Ascending aorta (tissue), 2 donors: ENCODE data around the gene DUS3L. TPM values are rescaled to one million over a fixed set of nuclear protein-coding genes. Genes with fewer than 3 reads are reported as not detected.

Experiments used
- DNase-seq, 2 donors: peaks; one replicate each; pipeline ENCODE4 v3.0.0-alpha.2; 2019; ENCODE audit warnings: low spot score in 2 of 2
- H3K27ac ChIP-seq, 2 donors: fragments of 200-600 bp; sonication (generic); one replicate each; pipeline ENCODE4 v1.5.1; 2016 to 2017; ENCODE audit warnings: mild to moderate bottlenecking in 1 of 2
- H3K27me3 ChIP-seq: fragments of 200-600 bp; sonication (generic); one replicate; pipeline ENCODE4 v1.5.1; 2017
- H3K36me3 ChIP-seq, 2 donors: fragments of 200-600 bp; sonication (generic); one replicate each; pipeline ENCODE4 v1.5.1; 2016
- H3K4me1 ChIP-seq, 2 donors: fragments of 200-600 bp; sonication (generic); one replicate each; pipeline ENCODE4 v1.5.1; 2016 to 2017; ENCODE audit warnings: mild to moderate bottlenecking in 1 of 2
- H3K4me3 ChIP-seq, 2 donors: fragments of 200-600 bp; sonication (generic); one replicate each; pipeline ENCODE4 v1.5.1; 2016 to 2017; ENCODE audit warnings: mild to moderate bottlenecking in 1 of 2
- H3K9me3 ChIP-seq, 2 donors: fragments of 200-600 bp; sonication (generic); one replicate each; pipeline ENCODE4 v1.5.1; 2016
- intact Hi-C: fragments of 100-400 bp; cut with DNase I; formaldehyde crosslinking; loops from one replicate; pipeline ENCODE4 v1.15.1; 2023
- total RNA-seq: library from RNA; depleted of rRNA; stranded (reverse); fragments of >200 nt; gene quantifications from one replicate; pipeline ENCODE4 v1.1.0, GENCODE V29; 2016
- TF ChIP-seq, protein P1 (sequence below), 3 experiments: fragments of 200-600 bp in 2 of 3; fragments of 450-650 bp in 1 of 3; sonication (generic) in 2 of 3; IDR thresholded peaks; one replicate each; pipeline ENCODE4 v1.5.1; 2016 to 2019; ENCODE audit warnings: antibody characterized with exemption in 3 of 3, mild to moderate bottlenecking in 1 of 3, moderate library complexity in 1 of 3

DUS3L gene
- total RNA-seq, 1 donor from 2014 or later = 13.1 TPM

- no peak overlapping the region for H3K27ac ChIP-seq
- intact Hi-C loops = no loop called here
- H3K4me1 ChIP-seq = peaks cover 3 to 5% of the 10 kb centered on the region in 2 donors
- H3K36me3 ChIP-seq = peaks cover 25 to 26% of the 10 kb centered on the region in 2 donors
- no peak for DNase-seq
- no peaks in the 10 kb centered on the region for H3K27me3 ChIP-seq
- no peaks in the 10 kb centered on the region for H3K9me3 ChIP-seq
- no peak overlapping the region for H3K4me3 ChIP-seq
- TF ChIP-seq, protein P1, sequence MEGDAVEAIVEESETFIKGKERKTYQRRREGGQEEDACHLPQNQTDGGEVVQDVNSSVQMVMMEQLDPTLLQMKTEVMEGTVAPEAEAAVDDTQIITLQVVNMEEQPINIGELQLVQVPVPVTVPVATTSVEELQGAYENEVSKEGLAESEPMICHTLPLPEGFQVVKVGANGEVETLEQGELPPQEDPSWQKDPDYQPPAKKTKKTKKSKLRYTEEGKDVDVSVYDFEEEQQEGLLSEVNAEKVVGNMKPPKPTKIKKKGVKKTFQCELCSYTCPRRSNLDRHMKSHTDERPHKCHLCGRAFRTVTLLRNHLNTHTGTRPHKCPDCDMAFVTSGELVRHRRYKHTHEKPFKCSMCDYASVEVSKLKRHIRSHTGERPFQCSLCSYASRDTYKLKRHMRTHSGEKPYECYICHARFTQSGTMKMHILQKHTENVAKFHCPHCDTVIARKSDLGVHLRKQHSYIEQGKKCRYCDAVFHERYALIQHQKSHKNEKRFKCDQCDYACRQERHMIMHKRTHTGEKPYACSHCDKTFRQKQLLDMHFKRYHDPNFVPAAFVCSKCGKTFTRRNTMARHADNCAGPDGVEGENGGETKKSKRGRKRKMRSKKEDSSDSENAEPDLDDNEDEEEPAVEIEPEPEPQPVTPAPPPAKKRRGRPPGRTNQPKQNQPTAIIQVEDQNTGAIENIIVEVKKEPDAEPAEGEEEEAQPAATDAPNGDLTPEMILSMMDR (IDR thresholded peaks at IDR 0.05) = no peak
Observed at GRCh38 chr19:5792224-5792623, 1.3 kb upstream of the DUS3L start.

GRCh38 chr19:5789886-5790558, 941 bp downstream of the DUS3L start:
- TF ChIP-seq, protein P1 (IDR thresholded peaks at IDR 0.05) = no peak
- Histone ChIP-seq H3K27ac (peak overlapping the region; percentile 86 to 97), H3K4me3 (peak overlapping the region; percentile 63 to 77), H3K4me1 (peaks cover 3 to 5% of the 10 kb centered on the region in 2 donors), H3K27me3 (no peaks in the 10 kb centered on the region), H3K36me3 (peaks cover 47% of the 10 kb centered on the region in 2 donors), H3K9me3 (no peaks in the 10 kb centered on the region)
- intact Hi-C loops = loop anchor here (1.0 to 5.0 kb wide), 4 partner anchors 69 to 168 kb away; partner anchors contain the start of genes CATSPERD, LONP1, SAFB and SAFB2
- DNase-seq = no peak

DNA sequence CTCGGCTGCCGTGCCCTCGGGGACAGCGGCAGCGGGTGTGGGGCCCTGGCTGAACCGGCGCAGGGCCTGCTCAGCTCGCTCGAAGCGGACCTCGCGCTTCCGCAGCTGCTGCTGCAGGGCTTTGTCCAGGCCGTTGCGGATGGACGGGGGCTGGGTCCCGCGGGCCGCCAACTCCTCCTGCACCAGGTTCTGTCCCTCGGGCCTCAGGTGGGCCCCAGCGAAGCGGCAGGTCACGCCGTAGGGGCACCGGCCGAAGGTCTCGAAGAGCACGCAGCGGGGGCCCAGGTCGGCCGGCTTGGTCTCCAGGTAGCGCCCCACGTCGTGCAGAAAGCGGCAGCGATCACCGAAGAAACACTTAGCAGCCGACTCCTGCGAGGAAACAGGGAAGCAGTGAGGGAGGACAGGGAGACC, 1.6 kb downstream of the DUS3L start:
- TF ChIP-seq, protein P1 (IDR thresholded peaks at IDR 0.05) = no peak
- Histone ChIP-seq H3K9me3 (no peaks in the 10 kb centered on the region), H3K4me1 (peaks cover 3 to 5% of the 10 kb centered on the region in 2 donors), H3K27ac (no peak overlapping the region), H3K36me3 (peaks cover 53 to 54% of the 10 kb centered on the region in 2 donors), H3K4me3 (no peak overlapping the region), H3K27me3 (no peaks in the 10 kb centered on the region)
- DNase-seq = no peak
- intact Hi-C loops = loop anchor here (5.0 kb wide), 1 partner anchor 167 kb away; the partner anchor contains the start of genes SAFB and SAFB2

DNA sequence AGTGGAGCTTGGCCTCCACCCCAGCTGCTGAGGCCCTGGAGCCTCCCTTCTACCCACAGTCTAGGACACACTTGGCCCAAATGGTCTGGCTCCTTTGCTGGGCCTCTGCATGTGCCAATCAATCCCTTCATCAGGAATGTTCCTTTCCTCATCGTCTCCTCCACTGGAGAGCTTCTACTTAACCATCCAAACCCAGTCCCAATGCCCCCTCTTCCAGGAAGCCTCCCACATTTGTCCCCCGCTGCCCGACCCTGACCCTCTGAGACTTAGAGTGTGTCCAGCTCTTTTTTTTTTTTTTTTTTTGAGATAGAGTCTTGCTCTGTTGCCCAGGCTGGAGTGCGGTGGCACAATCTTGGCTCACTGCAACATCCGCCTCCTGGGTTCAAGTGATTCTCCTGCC, 2.5 kb downstream of the DUS3L start:
- Histone ChIP-seq H3K4me1 (peaks cover 3 to 5% of the 10 kb centered on the region in 2 donors), H3K9me3 (no peaks in the 10 kb centered on the region), H3K36me3 (peaks cover 53 to 56% of the 10 kb centered on the region in 2 donors), H3K27me3 (no peaks in the 10 kb centered on the region), H3K4me3 (no peak overlapping the region), H3K27ac (no peak overlapping the region)
- TF ChIP-seq, protein P1 (IDR thresholded peaks at IDR 0.05) = no peak
- no peak for DNase-seq
- intact Hi-C loops = loop anchor here (5.0 kb wide), 1 partner anchor 166 kb away; the partner anchor contains the start of genes SAFB and SAFB2

DNA sequence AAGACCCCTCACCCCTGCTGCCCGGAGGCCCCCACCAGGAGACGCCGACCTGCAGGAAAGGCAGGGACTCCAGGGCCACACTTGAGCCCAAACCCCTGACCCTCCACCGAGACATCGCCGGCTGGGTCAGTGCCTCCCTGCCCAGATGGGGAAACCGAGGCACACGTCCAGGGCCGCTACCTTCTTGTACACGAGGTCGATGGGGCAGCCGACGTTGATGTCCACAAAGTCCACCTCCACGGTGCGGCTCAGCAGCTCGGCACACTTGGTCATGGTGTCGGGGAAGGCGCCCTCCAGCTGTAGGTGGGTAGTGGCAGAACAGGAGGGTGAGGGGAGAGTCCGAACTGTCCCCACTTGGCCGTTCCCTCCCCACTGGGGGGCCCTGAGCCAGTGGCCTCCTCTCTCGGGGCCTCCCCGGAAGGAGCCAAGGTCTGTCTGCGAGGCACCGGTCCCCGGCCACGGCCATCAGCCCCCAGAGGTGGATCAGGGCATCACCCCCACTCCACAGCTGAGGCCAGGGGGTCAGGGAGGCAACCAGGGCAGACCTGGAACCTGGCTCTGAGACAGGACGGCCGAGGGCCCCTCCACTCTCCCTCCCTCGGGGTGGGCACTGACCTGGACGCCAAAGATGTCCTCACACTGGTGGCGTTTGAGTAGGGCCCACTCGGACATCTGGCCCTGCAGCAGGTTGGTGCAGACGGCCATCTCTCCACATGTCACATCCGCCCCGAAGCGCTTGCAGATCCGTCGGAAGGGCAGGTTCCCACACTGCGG, 3.4 kb downstream of the DUS3L start:
- H3K36me3 ChIP-seq = peaks cover 53 to 56% of the 10 kb centered on the region in 2 donors
- no peaks in the 10 kb centered on the region for H3K27me3 ChIP-seq
- no peak overlapping the region for H3K4me3 ChIP-seq
- no peak for DNase-seq
- H3K9me3 ChIP-seq = no peaks in the 10 kb centered on the region
- TF ChIP-seq, protein P1 (IDR thresholded peaks at IDR 0.05) = no peak
- no peak overlapping the region for H3K27ac ChIP-seq
- peaks cover 3 to 5% of the 10 kb centered on the region in 2 donors for H3K4me1 ChIP-seq
- intact Hi-C loops = loop anchor here (5.0 kb wide), 1 partner anchor 165 kb away; the partner anchor contains the start of genes SAFB and SAFB2
